Measurements from ENCODE around the gene RAPGEF5. TPM values are rescaled to one million over a fixed set of nuclear protein-coding genes. Genes with fewer than 3 reads are reported as not detected.

RAPGEF5 gene
- total and polyA plus RNA-seq, 2 experiments from 2014 or later: 0.11 to 0.86 TPM

GRCh38 chr7:22154143-22154529 is 202.8 kb downstream of the RAPGEF5 start:
- no peaks in the 10 kb centered on the region for H4K20me1 ChIP-seq (ENCODE audit: insufficient read depth)
- H3K9ac ChIP-seq: no peak overlapping the region
- 32 to 39% methylated on average over 2 of the region's 2 CpGs for WGBS, 2 experiments (ENCODE audit: low coverage in 1 of 2, low lambda C conversion rate in 2 of 2, missing lambda C conversion rate in 2 of 2)
- no peak overlapping the region for H3K27ac ChIP-seq
- H2AFZ ChIP-seq: no peak overlapping the region
- no peaks in the 10 kb centered on the region for H3K36me3 ChIP-seq (ENCODE audit: low read depth)
- peaks cover 8% of the 10 kb centered on the region; the same call in 1 of the 2 replicates for H3K4me1 ChIP-seq (ENCODE audit: insufficient read depth)
- TF ChIP-seq EZH2 (IDR thresholded peaks at IDR 0.05; ENCODE audit: insufficient read depth, poor library complexity, severe bottlenecking) (no peak), EZH2phosphoT487 (IDR thresholded peaks at IDR 0.05; ENCODE audit: insufficient read depth, low read depth) (no peak)
- in situ Hi-C loops (cut with MboI): no loop called here
- H3K9me3 ChIP-seq (ENCODE audit: low read depth): no peaks in the 10 kb centered on the region
- no peak overlapping the region for H3K4me3 ChIP-seq
- DNase-seq: no peak
- H3K27me3 ChIP-seq (replicated peaks; ENCODE audit: insufficient read depth): no peaks in the 10 kb centered on the region
- H3K9me2 ChIP-seq (ENCODE audit: insufficient read depth): no peaks in the 10 kb centered on the region
- no peak overlapping the region for H3K4me2 ChIP-seq (ENCODE audit: unreplicated experiment)
- peaks cover 16% of the 10 kb centered on the region; the same call in 1 of the 2 replicates for H3F3A ChIP-seq (ENCODE audit: insufficient read depth)
- H3K79me2 ChIP-seq (ENCODE audit: insufficient read depth): no peaks in the 10 kb centered on the region

- 80 to 81% methylated on average over 8 of the region's 8 CpGs for WGBS, 2 experiments (ENCODE audit: low coverage in 1 of 2, low lambda C conversion rate in 2 of 2, missing lambda C conversion rate in 2 of 2)
- no peaks in the 10 kb centered on the region for H3K9me3 ChIP-seq (ENCODE audit: low read depth)
These were observed 203.4 kb downstream of the RAPGEF5 start for GRCh38 chr7:22153432-22154142.

GRCh38 chr7:22152690-22153089 is 204.3 kb downstream of the RAPGEF5 start:
- 94% methylated on average over 3 of the region's 3 CpGs for WGBS, 2 experiments (ENCODE audit: low coverage in 1 of 2, low lambda C conversion rate in 2 of 2, missing lambda C conversion rate in 2 of 2)

More at GRCh38 chr7:22153432-22154142, 203.4 kb downstream of the RAPGEF5 start:
- no peak for DNase-seq
- Histone ChIP-seq H3K36me3 (ENCODE audit: low read depth) (no peaks in the 10 kb centered on the region), H3K27me3 (replicated peaks; ENCODE audit: insufficient read depth) (no peaks in the 10 kb centered on the region), H3K4me2 (ENCODE audit: unreplicated experiment) (no peak overlapping the region), H3K9me2 (ENCODE audit: insufficient read depth) (no peaks in the 10 kb centered on the region), H3K9ac (no peak overlapping the region), H3F3A (ENCODE audit: insufficient read depth) (peaks cover 16% of the 10 kb centered on the region; the same call in 1 of the 2 replicates), H3K4me1 (ENCODE audit: insufficient read depth) (peaks cover 8% of the 10 kb centered on the region; the same call in 1 of the 2 replicates), H4K20me1 (ENCODE audit: insufficient read depth) (no peaks in the 10 kb centered on the region), H3K4me3 (no peak overlapping the region), H2AFZ (no peak overlapping the region), H3K27ac (no peak overlapping the region), H3K79me2 (ENCODE audit: insufficient read depth) (no peaks in the 10 kb centered on the region)
- in situ Hi-C loops (cut with MboI): no loop called here
- no peak for TF ChIP-seq EZH2phosphoT487 (IDR thresholded peaks at IDR 0.05; ENCODE audit: insufficient read depth, low read depth)

GRCh38 chr7:22151901-22152300 is 205.1 kb downstream of the RAPGEF5 start:
- Histone ChIP-seq H3K79me2 (ENCODE audit: insufficient read depth) (no peaks in the 10 kb centered on the region), H3K36me3 (ENCODE audit: low read depth) (no peaks in the 10 kb centered on the region), H4K20me1 (ENCODE audit: insufficient read depth) (no peaks in the 10 kb centered on the region), H3K9me3 (ENCODE audit: low read depth) (no peaks in the 10 kb centered on the region), H3F3A (ENCODE audit: insufficient read depth) (peaks cover 16% of the 10 kb centered on the region; the same call in 1 of the 2 replicates), H2AFZ (no peak overlapping the region), H3K9me2 (ENCODE audit: insufficient read depth) (no peaks in the 10 kb centered on the region), H3K4me3 (no peak overlapping the region), H3K27ac (no peak overlapping the region), H3K4me2 (ENCODE audit: unreplicated experiment) (no peak overlapping the region), H3K27me3 (replicated peaks; ENCODE audit: insufficient read depth) (no peaks in the 10 kb centered on the region), H3K4me1 (ENCODE audit: insufficient read depth) (peaks cover 8% of the 10 kb centered on the region; the same call in 1 of the 2 replicates), H3K9ac (no peak overlapping the region)
- no peak for DNase-seq
- TF ChIP-seq EZH2 (IDR thresholded peaks at IDR 0.05; ENCODE audit: insufficient read depth, poor library complexity, severe bottlenecking): no peak
- in situ Hi-C loops (cut with MboI): no loop called here
- WGBS, 2 experiments (ENCODE audit: low coverage in 1 of 2, low lambda C conversion rate in 2 of 2, missing lambda C conversion rate in 2 of 2): 95 to 97% methylated on average over 2 of the region's 2 CpGs

More at GRCh38 chr7:22152690-22153089, 204.3 kb downstream of the RAPGEF5 start:
- Histone ChIP-seq H3K4me3 (no peak overlapping the region), H3K9ac (no peak overlapping the region), H3K4me2 (ENCODE audit: unreplicated experiment) (no peak overlapping the region), H3K27ac (no peak overlapping the region), H2AFZ (no peak overlapping the region), H4K20me1 (ENCODE audit: insufficient read depth) (no peaks in the 10 kb centered on the region), H3F3A (ENCODE audit: insufficient read depth) (peaks cover 16% of the 10 kb centered on the region; the same call in 1 of the 2 replicates), H3K9me3 (ENCODE audit: low read depth) (no peaks in the 10 kb centered on the region), H3K79me2 (ENCODE audit: insufficient read depth) (no peaks in the 10 kb centered on the region), H3K9me2 (ENCODE audit: insufficient read depth) (no peaks in the 10 kb centered on the region), H3K27me3 (replicated peaks; ENCODE audit: insufficient read depth) (no peaks in the 10 kb centered on the region), H3K36me3 (ENCODE audit: low read depth) (no peaks in the 10 kb centered on the region), H3K4me1 (ENCODE audit: insufficient read depth) (peaks cover 8% of the 10 kb centered on the region; the same call in 1 of the 2 replicates)
- no peak for DNase-seq
- in situ Hi-C loops (cut with MboI): no loop called here
- TF ChIP-seq EZH2phosphoT487 (IDR thresholded peaks at IDR 0.05; ENCODE audit: insufficient read depth, low read depth) (no peak), EZH2 (IDR thresholded peaks at IDR 0.05; ENCODE audit: insufficient read depth, poor library complexity, severe bottlenecking) (no peak)
